Mucosa of stomach (tissue), 1 donor: ENCODE results near the gene MBD2.
"Not testable (repeated sequence)": the region's sequence is repeated elsewhere in the genome, so short reads cannot be mapped to it uniquely, and the experiment has no call there.

Source experiments
- H3K27me3 ChIP-seq: one replicate; pipeline ENCODE4 v1.7.0; 2013; ENCODE audit warnings: mild to moderate bottlenecking, low read length; ENCODE audit not compliant: control insufficient read depth, insufficient read depth
- H3K36me3 ChIP-seq: one replicate; pipeline ENCODE4 v1.7.0; 2013; ENCODE audit warnings: low read length; ENCODE audit not compliant: control insufficient read depth, insufficient read depth
- H3K4me1 ChIP-seq: one replicate; pipeline ENCODE4 v1.7.0; 2013; ENCODE audit warnings: mild to moderate bottlenecking, low read length; ENCODE audit not compliant: control insufficient read depth, insufficient read depth
- H3K4me3 ChIP-seq: one replicate; pipeline ENCODE4 v1.7.0; 2013; ENCODE audit warnings: low read length
- H3K9ac ChIP-seq: one replicate; pipeline ENCODE4 v1.7.0; 2013; ENCODE audit warnings: mild to moderate bottlenecking, low read length, moderate library complexity
- H3K9me3 ChIP-seq: one replicate; pipeline ENCODE4 v1.7.0; 2013; ENCODE audit warnings: mild to moderate bottlenecking, low read length, moderate library complexity; ENCODE audit not compliant: control insufficient read depth
- donor health status: Pancreatic carcinoma.

The MBD2 gene

GRCh38 chr18:54134053-54134452, 90.4 kb downstream of the MBD2 start:
- H3K9ac ChIP-seq, result no peak overlapping the region
- no peaks in the 10 kb centered on the region for H3K4me1 ChIP-seq
- no peaks in the 10 kb centered on the region for H3K27me3 ChIP-seq
- no peak overlapping the region for H3K4me3 ChIP-seq
- H3K36me3 ChIP-seq, result no peaks in the 10 kb centered on the region
- no peaks in the 10 kb centered on the region for H3K9me3 ChIP-seq

GRCh38 chr18:54130631-54131030, 93.8 kb downstream of the MBD2 start:
- H3K4me3 ChIP-seq, result no peak overlapping the region
- no peaks in the 10 kb centered on the region for H3K9me3 ChIP-seq
- no peaks in the 10 kb centered on the region for H3K4me1 ChIP-seq
- no peak overlapping the region for H3K9ac ChIP-seq
- no peaks in the 10 kb centered on the region for H3K36me3 ChIP-seq
- no peaks in the 10 kb centered on the region for H3K27me3 ChIP-seq

- H3K9me3 ChIP-seq, result no peaks in the 10 kb centered on the region
- no peaks in the 10 kb centered on the region for H3K27me3 ChIP-seq
- H3K4me1 ChIP-seq, result no peaks in the 10 kb centered on the region
- no peak overlapping the region for H3K9ac ChIP-seq
- no peaks in the 10 kb centered on the region for H3K36me3 ChIP-seq
- H3K4me3 ChIP-seq, result no peak overlapping the region
Observed at GRCh38 chr18:54130177-54130576, 94.3 kb downstream of the MBD2 start.

GRCh38 chr18:54129448-54130067, 94.9 kb downstream of the MBD2 start:
- no peaks in the 10 kb centered on the region for H3K27me3 ChIP-seq
- no peak overlapping the region for H3K9ac ChIP-seq
- H3K9me3 ChIP-seq, result no peaks in the 10 kb centered on the region
- no peaks in the 10 kb centered on the region for H3K36me3 ChIP-seq
- H3K4me3 ChIP-seq, result no peak overlapping the region
- H3K4me1 ChIP-seq, result no peaks in the 10 kb centered on the region

GRCh38 chr18:54127759-54128378, 96.6 kb downstream of the MBD2 start:
- H3K36me3 ChIP-seq, result no peaks in the 10 kb centered on the region
- no peaks in the 10 kb centered on the region for H3K9me3 ChIP-seq
- no peaks in the 10 kb centered on the region for H3K27me3 ChIP-seq
- no peaks in the 10 kb centered on the region for H3K4me1 ChIP-seq
- no peak overlapping the region for H3K9ac ChIP-seq
- H3K4me3 ChIP-seq, result no peak overlapping the region

- H3K4me3 ChIP-seq, result no peak overlapping the region
- no peaks in the 10 kb centered on the region for H3K27me3 ChIP-seq
- H3K36me3 ChIP-seq, result no peaks in the 10 kb centered on the region
- H3K9me3 ChIP-seq, result no peaks in the 10 kb centered on the region
- H3K4me1 ChIP-seq, result no peaks in the 10 kb centered on the region
- no peak overlapping the region for H3K9ac ChIP-seq
Observed at GRCh38 chr18:54125429-54125828, 99.0 kb downstream of the MBD2 start.

GRCh38 chr18:54123720-54124440, 100.6 kb downstream of the MBD2 start:
- H3K4me1 ChIP-seq, H3K4me3 ChIP-seq, H3K27me3 ChIP-seq, H3K36me3 ChIP-seq, H3K9me3 ChIP-seq, H3K9ac ChIP-seq: not testable (repeated sequence)

GRCh38 chr18:54119524-54120019, 104.9 kb downstream of the MBD2 start:
- Histone ChIP-seq H3K36me3 (no peaks in the 10 kb centered on the region), H3K9ac (no peak overlapping the region), H3K9me3 (no peaks in the 10 kb centered on the region), H3K4me3 (no peak overlapping the region), H3K4me1 (no peaks in the 10 kb centered on the region), H3K27me3 (no peaks in the 10 kb centered on the region)

- H3K4me1 ChIP-seq, result no peaks in the 10 kb centered on the region
- no peak overlapping the region for H3K4me3 ChIP-seq
- H3K9ac ChIP-seq, result no peak overlapping the region
- no peaks in the 10 kb centered on the region for H3K27me3 ChIP-seq
- H3K36me3 ChIP-seq, result no peaks in the 10 kb centered on the region
- H3K9me3 ChIP-seq, result no peaks in the 10 kb centered on the region
Observed at GRCh38 chr18:54117853-54118773, 106.4 kb downstream of the MBD2 start.

GRCh38 chr18:54116541-54117257, 107.8 kb downstream of the MBD2 start:
- Histone ChIP-seq H3K27me3 (no peaks in the 10 kb centered on the region), H3K36me3 (no peaks in the 10 kb centered on the region), H3K4me3 (no peak overlapping the region), H3K9ac (no peak overlapping the region), H3K4me1 (no peaks in the 10 kb centered on the region), H3K9me3 (no peaks in the 10 kb centered on the region)

- Histone ChIP-seq H3K27me3 (no peaks in the 10 kb centered on the region), H3K4me1 (no peaks in the 10 kb centered on the region), H3K4me3 (no peak overlapping the region), H3K9me3 (no peaks in the 10 kb centered on the region), H3K36me3 (no peaks in the 10 kb centered on the region), H3K9ac (no peak overlapping the region)
Observed at GRCh38 chr18:54112356-54112755, 112.1 kb downstream of the MBD2 start.
